Activated CD4-positive, alpha-beta memory T cell treated with anti-CD3 and anti-CD28 coated beads for 36 hours (primary cell): ENCODE results near the gene GGPS1. TPM values are rescaled to one million over a fixed set of nuclear protein-coding genes. Genes with fewer than 3 reads are reported as not detected.

Source experiments
- CTCF ChIA-PET: fragments of 350-600 bp; sonication (Branson Sonifier 250); formaldehyde crosslinking; loops from one replicate; lab custom pipeline; 2021; ENCODE audit warnings: antibody characterized with exemption, inconsistent platforms; lab: Charles Lee
- POLR2A ChIA-PET: fragments of 350-600 bp; sonication (Branson Sonifier 250); formaldehyde crosslinking; loops from one replicate; lab custom pipeline; 2021; ENCODE audit warnings: antibody characterized with exemption; lab: Charles Lee
- DNase-seq: peaks from one replicate; pipeline ENCODE4 v3.0.0-alpha.2; 2020
- H3K27ac Mint-ChIP-seq: one replicate; pipeline ENCODE4 v1.8.0; 2021; ENCODE audit warnings: mixed read lengths
- H3K27me3 Mint-ChIP-seq: one replicate; pipeline ENCODE4 v1.8.0; 2021; ENCODE audit warnings: mixed read lengths
- H3K36me3 Mint-ChIP-seq: one replicate; pipeline ENCODE4 v1.8.0; 2021; ENCODE audit warnings: mixed read lengths
- H3K4me1 Mint-ChIP-seq: one replicate; pipeline ENCODE4 v1.8.0; 2021; ENCODE audit warnings: low read depth, mixed read lengths
- H3K4me3 Mint-ChIP-seq: one replicate; pipeline ENCODE4 v1.8.0; 2021; ENCODE audit warnings: mild to moderate bottlenecking, mixed read lengths
- H3K9me3 Mint-ChIP-seq: one replicate; pipeline ENCODE4 v1.8.0; 2021; ENCODE audit warnings: mixed read lengths
- intact Hi-C: fragments of 100-400 bp; cut with micrococcal nuclease; formaldehyde crosslinking; loops from one replicate; pipeline ENCODE4 v1.15.1; 2023
- total RNA-seq, 2 experiments: library from RNA; stranded (reverse); gene quantifications; one replicate each; pipeline ENCODE4 v1.2.3, GENCODE V29; 2021

Gene GGPS1
- total RNA-seq, 2 experiments from 2014 or later = 36.1 to 37.5 TPM

- Mint-ChIP-seq H3K9me3 (no peaks in the 10 kb centered on the region), H3K27ac (peak overlapping the region; percentile 94), H3K4me1 (peaks cover 46% of the 10 kb centered on the region), H3K36me3 (peaks cover 23% of the 10 kb centered on the region), H3K27me3 (no peaks in the 10 kb centered on the region), H3K4me3 (peak overlapping the region; percentile 95)
- intact Hi-C loops = loop anchor here (5.0 kb wide), 2 partner anchors 220 to 540 kb away; partner anchors contain the start of gene LYST
- POLR2A ChIA-PET = interaction anchor here (0.8 to 1.4 kb wide), 4 partner anchors 10 to 722 kb away, joined by 3 to 4 read pairs (median 4); partner anchors contain the start of gene IRF2BP2
- CTCF ChIA-PET = no interaction called here
- peak; percentile 79 for DNase-seq
Observed at GRCh38 chr1:235326719-235327558, 1.4 kb upstream of the GGPS1 start.

GRCh38 chr1:235327559-235328270 lies 655 bp upstream of the GGPS1 start, which contains the start of gene ARID4B:
Gene ARID4B, minus strand, starts transcription at chr1:235328179. Its CDS starts 1,260 bp downstream, at chr1:235326919.
- intact Hi-C loops = loop anchor here (1.0 to 5.0 kb wide), 20 partner anchors 10 to 955 kb away; partner anchors contain the start of genes B3GALNT2, COA6, LYST and RBM34
- Mint-ChIP-seq H3K4me3 (peak within 1 kb of the TSS; percentile 95), H3K9me3 (no peaks in the 10 kb centered on the region), H3K4me1 (peaks cover 43% of the 10 kb centered on the region), H3K27ac (peak within 1 kb of the TSS; percentile 94), H3K27me3 (no peaks in the 10 kb centered on the region), H3K36me3 (peaks cover 19% of the 10 kb centered on the region)
- ChIA-PET POLR2A (interaction anchor here (0.9 to 1.6 kb wide), 4 partner anchors 14 to 167 kb away, joined by 3 to 5 read pairs (median 4); no protein-coding TSS in a partner anchor), CTCF (interaction anchor here (1.0 to 2.1 kb wide), 4 partner anchors 13 to 177 kb away, joined by 3 to 10 read pairs (median 4); no protein-coding TSS in a partner anchor)
- DNase-seq = no peak

GRCh38 chr1:235329139-235329902 lies 951 bp downstream of the GGPS1 start:
- Mint-ChIP-seq H3K4me1 (peaks cover 40% of the 10 kb centered on the region), H3K27ac (no peak overlapping the region), H3K4me3 (no peak overlapping the region), H3K27me3 (no peaks in the 10 kb centered on the region), H3K36me3 (peaks cover 19% of the 10 kb centered on the region), H3K9me3 (no peaks in the 10 kb centered on the region)
- intact Hi-C loops = loop anchor here (1.0 to 5.0 kb wide), 8 partner anchors 17 to 957 kb away; partner anchors contain the start of genes COA6 and LYST
- ChIA-PET POLR2A (interaction anchor here (1.0 to 1.6 kb wide), 4 partner anchors 38 to 169 kb away, joined by 3 to 5 read pairs (median 4); partner anchors contain the start of gene TBCE), CTCF (interaction anchor here (0.9 to 3.7 kb wide), 5 partner anchors 11 to 225 kb away, joined by 3 to 31 read pairs (median 7); no protein-coding TSS in a partner anchor)
- DNase-seq = peak; percentile 70

DNA sequence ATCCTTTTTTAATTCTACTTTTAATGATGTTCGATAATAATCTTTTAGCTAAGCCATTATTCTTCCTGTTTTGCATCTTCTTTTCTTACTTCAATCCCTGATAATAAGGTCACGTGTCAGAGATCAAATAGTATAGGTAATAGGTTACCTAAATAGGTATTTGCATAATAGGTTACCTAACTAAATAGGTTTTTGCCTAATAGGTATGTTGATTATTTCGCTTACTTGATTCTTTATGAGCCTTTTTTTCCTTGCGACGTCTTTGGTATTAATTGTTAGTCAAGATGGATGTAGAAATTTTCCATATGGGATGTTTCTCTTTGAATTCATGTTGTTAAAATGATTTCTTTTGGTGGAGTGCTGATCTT lies 2.5 kb downstream of the GGPS1 start:
- no peaks in the 10 kb centered on the region for H3K27me3 Mint-ChIP-seq
- no peak overlapping the region for H3K4me3 Mint-ChIP-seq
- no peak for DNase-seq
- H3K27ac Mint-ChIP-seq = no peak overlapping the region
- ChIA-PET POLR2A (interaction anchor here (1.0 kb wide), 1 partner anchor 35 kb away, joined by 3 read pairs; no protein-coding TSS in a partner anchor), CTCF (interaction anchor here (1.4 to 3.7 kb wide), 3 partner anchors 9 to 85 kb away, joined by 3 to 31 read pairs (median 4); no protein-coding TSS in a partner anchor)
- no peaks in the 10 kb centered on the region for H3K9me3 Mint-ChIP-seq
- intact Hi-C loops = no loop called here
- H3K4me1 Mint-ChIP-seq = peaks cover 33% of the 10 kb centered on the region
- peaks cover 15% of the 10 kb centered on the region for H3K36me3 Mint-ChIP-seq

DNA sequence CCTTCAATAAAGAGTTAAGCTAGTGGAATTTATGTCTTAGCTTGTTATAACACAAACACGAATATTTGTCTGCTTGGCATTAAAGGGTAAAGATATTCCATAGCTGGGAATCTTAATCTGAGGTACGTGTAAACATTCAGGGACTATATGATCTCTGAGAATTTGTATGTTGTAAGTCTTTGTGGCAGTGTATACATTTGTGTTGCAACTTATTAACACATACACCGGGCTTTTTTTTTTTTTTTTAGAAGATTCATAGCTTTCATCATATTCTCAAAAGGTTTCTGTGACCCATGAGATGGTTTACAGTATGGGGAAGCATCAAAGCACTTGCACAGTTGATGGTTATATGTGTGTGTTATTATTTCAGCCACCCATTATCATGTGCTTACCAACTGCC lies 3.0 kb downstream of the GGPS1 start:
- H3K4me3 Mint-ChIP-seq = no peak overlapping the region
- ChIA-PET POLR2A (interaction anchor here (0.6 to 1.0 kb wide), 2 partner anchors 34 to 36 kb away, joined by 3 read pairs; partner anchors contain the start of gene TBCE), CTCF (interaction anchor here (0.6 to 3.7 kb wide), 5 partner anchors 9 to 109 kb away, joined by 3 to 31 read pairs (median 4); no protein-coding TSS in a partner anchor)
- DNase-seq = no peak
- intact Hi-C loops = no loop called here
- H3K9me3 Mint-ChIP-seq = no peaks in the 10 kb centered on the region
- H3K27me3 Mint-ChIP-seq = no peaks in the 10 kb centered on the region
- peaks cover 34% of the 10 kb centered on the region for H3K4me1 Mint-ChIP-seq
- H3K36me3 Mint-ChIP-seq = peaks cover 12% of the 10 kb centered on the region
- H3K27ac Mint-ChIP-seq = no peak overlapping the region

DNA sequence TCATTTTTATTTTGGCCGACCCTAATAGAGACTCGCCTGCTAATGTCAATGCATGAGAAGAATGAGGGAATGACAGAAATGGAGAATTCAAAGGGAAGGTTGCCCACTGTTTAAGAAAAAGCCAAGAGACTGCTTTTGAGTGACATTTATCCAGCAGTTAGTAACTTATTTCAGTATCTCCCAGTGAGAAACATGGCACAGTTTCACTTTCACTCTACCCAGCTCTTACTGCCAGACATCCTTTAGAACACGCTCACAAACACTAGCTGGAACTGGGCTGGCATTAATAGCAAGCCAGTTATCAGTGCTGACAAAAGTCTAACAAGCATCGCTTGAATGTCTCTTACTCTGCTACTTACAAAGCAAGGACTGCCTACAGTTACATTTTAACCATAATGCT lies 8.5 kb downstream of the GGPS1 start:
- ChIA-PET POLR2A (no interaction called here), CTCF (interaction anchor here (1.4 kb wide), 2 partner anchors 80 to 84 kb away, joined by 4 to 5 read pairs; no protein-coding TSS in a partner anchor)
- Mint-ChIP-seq H3K4me3 (peak overlapping the region; percentile 50), H3K9me3 (no peaks in the 10 kb centered on the region), H3K27me3 (no peaks in the 10 kb centered on the region), H3K36me3 (peaks cover 10% of the 10 kb centered on the region), H3K4me1 (peaks cover 25% of the 10 kb centered on the region), H3K27ac (peak overlapping the region; percentile 56)
- intact Hi-C loops = no loop called here
- no peak for DNase-seq

DNA sequence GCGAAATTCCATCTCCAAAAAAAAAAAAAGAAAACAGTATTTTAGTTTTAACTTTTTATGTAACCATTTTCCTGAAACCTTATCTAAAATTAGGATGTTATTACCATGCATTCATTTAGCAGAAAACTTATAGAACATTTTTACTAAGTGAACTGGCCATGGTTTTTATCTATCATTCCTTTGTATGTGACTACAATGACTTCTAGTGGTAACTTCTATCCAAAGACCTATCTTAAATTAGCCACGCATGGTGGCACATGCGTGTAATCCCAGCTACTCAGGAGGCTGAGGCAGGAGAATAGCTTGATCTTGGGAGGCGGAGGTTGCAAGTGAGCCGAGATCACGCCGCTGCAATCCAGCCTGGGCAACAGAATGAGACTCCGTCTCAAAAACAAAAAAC lies 11.4 kb downstream of the GGPS1 start:
- intact Hi-C loops = no loop called here
- Mint-ChIP-seq H3K27me3 (no peaks in the 10 kb centered on the region), H3K27ac (peak overlapping the region; percentile 46), H3K36me3 (peaks cover 22% of the 10 kb centered on the region), H3K9me3 (no peaks in the 10 kb centered on the region), H3K4me3 (no peak overlapping the region), H3K4me1 (peaks cover 19% of the 10 kb centered on the region)
- DNase-seq = no peak
- ChIA-PET CTCF (interaction anchor here (0.6 to 1.4 kb wide), 7 partner anchors 9 to 143 kb away, joined by 3 to 5 read pairs (median 3); no protein-coding TSS in a partner anchor), POLR2A (no interaction called here)

- DNase-seq = no peak
- Mint-ChIP-seq H3K4me3 (no peak overlapping the region), H3K9me3 (no peaks in the 10 kb centered on the region), H3K27me3 (no peaks in the 10 kb centered on the region), H3K36me3 (peaks cover 27% of the 10 kb centered on the region), H3K27ac (no peak overlapping the region), H3K4me1 (peaks cover 18% of the 10 kb centered on the region)
- POLR2A ChIA-PET = no interaction called here
- intact Hi-C loops = no loop called here
- CTCF ChIA-PET = interaction anchor here (1.3 kb wide), 1 partner anchor 75 kb away, joined by 3 read pairs; no protein-coding TSS in a partner anchor
Observed at GRCh38 chr1:235341334-235341733, 13.0 kb downstream of the GGPS1 start.

DNA sequence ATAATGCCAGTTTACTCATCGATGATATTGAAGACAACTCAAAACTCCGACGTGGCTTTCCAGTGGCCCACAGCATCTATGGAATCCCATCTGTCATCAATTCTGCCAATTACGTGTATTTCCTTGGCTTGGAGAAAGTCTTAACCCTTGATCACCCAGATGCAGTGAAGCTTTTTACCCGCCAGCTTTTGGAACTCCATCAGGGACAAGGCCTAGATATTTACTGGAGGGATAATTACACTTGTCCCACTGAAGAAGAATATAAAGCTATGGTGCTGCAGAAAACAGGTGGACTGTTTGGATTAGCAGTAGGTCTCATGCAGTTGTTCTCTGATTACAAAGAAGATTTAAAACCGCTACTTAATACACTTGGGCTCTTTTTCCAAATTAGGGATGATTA lies 13.7 kb downstream of the GGPS1 start:
- DNase-seq = no peak
- H3K27ac Mint-ChIP-seq = no peak overlapping the region
- H3K9me3 Mint-ChIP-seq = no peaks in the 10 kb centered on the region
- peaks cover 13% of the 10 kb centered on the region for H3K4me1 Mint-ChIP-seq
- no peaks in the 10 kb centered on the region for H3K27me3 Mint-ChIP-seq
- intact Hi-C loops = no loop called here
- ChIA-PET POLR2A (no interaction called here), CTCF (interaction anchor here (1.1 kb wide), 1 partner anchor 73 kb away, joined by 4 read pairs; no protein-coding TSS in a partner anchor)
- no peak overlapping the region for H3K4me3 Mint-ChIP-seq
- peaks cover 23% of the 10 kb centered on the region for H3K36me3 Mint-ChIP-seq

DNA sequence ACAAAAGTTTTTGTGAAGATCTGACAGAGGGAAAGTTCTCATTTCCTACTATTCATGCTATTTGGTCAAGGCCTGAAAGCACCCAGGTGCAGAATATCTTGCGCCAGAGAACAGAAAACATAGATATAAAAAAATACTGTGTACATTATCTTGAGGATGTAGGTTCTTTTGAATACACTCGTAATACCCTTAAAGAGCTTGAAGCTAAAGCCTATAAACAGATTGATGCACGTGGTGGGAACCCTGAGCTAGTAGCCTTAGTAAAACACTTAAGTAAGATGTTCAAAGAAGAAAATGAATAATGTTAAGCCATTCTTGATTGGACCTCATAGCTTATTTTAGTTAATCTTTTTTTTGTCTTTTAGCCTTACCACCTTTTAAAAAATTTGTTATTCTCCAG lies 14.1 kb downstream of the GGPS1 start:
- H3K27me3 Mint-ChIP-seq = no peaks in the 10 kb centered on the region
- peaks cover 22% of the 10 kb centered on the region for H3K36me3 Mint-ChIP-seq
- H3K9me3 Mint-ChIP-seq = no peaks in the 10 kb centered on the region
- DNase-seq = no peak
- intact Hi-C loops = no loop called here
- H3K27ac Mint-ChIP-seq = no peak overlapping the region
- ChIA-PET POLR2A (no interaction called here), CTCF (interaction anchor here (1.1 kb wide), 1 partner anchor 72 kb away, joined by 4 read pairs; no protein-coding TSS in a partner anchor)
- peaks cover 13% of the 10 kb centered on the region for H3K4me1 Mint-ChIP-seq
- no peak overlapping the region for H3K4me3 Mint-ChIP-seq

DNA sequence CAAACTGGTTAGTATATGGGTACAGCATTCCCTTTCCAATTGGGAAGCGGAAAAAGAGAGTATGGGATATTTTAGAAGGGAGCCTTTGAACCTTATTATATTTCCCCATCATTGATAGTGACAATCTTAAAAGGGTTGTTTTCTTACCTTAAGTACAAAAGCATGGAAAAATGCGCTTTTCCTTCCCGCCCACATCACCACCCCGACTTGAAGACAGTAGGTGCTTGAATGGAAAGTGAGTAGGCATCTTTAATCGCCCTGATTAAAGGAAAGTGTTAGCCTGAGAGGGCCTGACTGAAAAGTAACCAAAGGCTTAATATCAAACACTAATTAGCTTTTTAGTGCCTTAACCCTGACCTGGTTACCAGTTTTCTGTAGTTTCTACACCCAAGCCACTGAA lies 15.4 kb downstream of the GGPS1 start:
- Mint-ChIP-seq H3K9me3 (no peaks in the 10 kb centered on the region), H3K27me3 (no peaks in the 10 kb centered on the region), H3K4me3 (no peak overlapping the region), H3K4me1 (peaks cover 10% of the 10 kb centered on the region), H3K27ac (no peak overlapping the region), H3K36me3 (peaks cover 22% of the 10 kb centered on the region)
- ChIA-PET CTCF (no interaction called here), POLR2A (interaction anchor here (0.6 kb wide), 1 partner anchor 135 kb away, joined by 3 read pairs; no protein-coding TSS in a partner anchor)
- intact Hi-C loops = no loop called here
- no peak for DNase-seq
